CD14-positive monocyte (primary cell): ENCODE measurements around the gene VSX1. TPM values are rescaled to one million over a fixed set of nuclear protein-coding genes. Genes with fewer than 3 reads are reported as not detected.

ENCODE experiments used
- DNase-seq, 3 donors: peaks; one replicate each; pipeline ENCODE4 v3.0.0-alpha.2; 2011 to 2022
- H2AFZ ChIP-seq: 2 replicates; pipeline ENCODE4 v1.6.0; 2012; ENCODE audit warnings: mild to moderate bottlenecking, low read depth, low read length, inconsistent platforms; ENCODE audit not compliant: insufficient read depth, poor library complexity, severe bottlenecking
- H3K27ac ChIP-seq, 2 donors: 1 replicate in 1 of 2; 2 replicates in 1 of 2; pipeline ENCODE4 v1.5.1; 2012 to 2013; ENCODE audit warnings: low read length in 2 of 2, control low read depth in 1 of 2, inconsistent platforms in 1 of 2, low read depth in 1 of 2, mild to moderate bottlenecking in 1 of 2
- H3K27me3 ChIP-seq, 2 donors: one replicate each; pipeline versions ENCODE4 v1.6.0 to v1.6.1; 2011 to 2013; ENCODE audit warnings: low read length in 2 of 2; ENCODE audit not compliant: control insufficient read depth in 2 of 2, insufficient read depth in 2 of 2
- H3K36me3 ChIP-seq, 2 donors: replicated peaks in 1 of 2; 1 replicate in 1 of 2; 2 replicates in 1 of 2; pipeline versions ENCODE4 v1.5.1 to v1.6.1; 2012 to 2013; ENCODE audit warnings: low read length in 2 of 2, control low read depth in 1 of 2, inconsistent platforms in 1 of 2, mild to moderate bottlenecking in 1 of 2; ENCODE audit not compliant: insufficient read depth in 2 of 2, control insufficient read depth in 1 of 2
- H3K4me1 ChIP-seq, 2 donors: 1 replicate in 1 of 2; 2 replicates in 1 of 2; pipeline versions ENCODE4 v1.5.1 to v1.6.1; 2012 to 2013; ENCODE audit warnings: low read length in 2 of 2, control low read depth in 1 of 2, inconsistent platforms in 1 of 2, mild to moderate bottlenecking in 1 of 2, moderate library complexity in 1 of 2; ENCODE audit not compliant: insufficient read depth in 2 of 2, control insufficient read depth in 1 of 2
- H3K4me2 ChIP-seq: replicated peaks from 2 replicates; pipeline ENCODE3; 2012; ENCODE audit warnings: low read length, moderate library complexity, mild to moderate bottlenecking; ENCODE audit not compliant: poor library complexity, severe bottlenecking; ENCODE audit errors: extremely low read depth
- H3K4me3 ChIP-seq, 3 experiments: fragments of 200-600 bp in 1 of 3; sonication (generic) in 1 of 3; replicated peaks in 1 of 3; 1 replicate in 2 of 3; 2 replicates in 1 of 3; pipeline ENCODE4 v1.5.1; 2011 to 2013; ENCODE audit warnings: low read length in 3 of 3, mild to moderate bottlenecking in 3 of 3, control low read depth in 2 of 3, low read depth in 2 of 3, inconsistent platforms in 1 of 3, moderate library complexity in 1 of 3
- H3K79me2 ChIP-seq: 2 replicates; pipeline ENCODE4 v1.6.0; 2012; ENCODE audit warnings: mild to moderate bottlenecking, control low read depth, inconsistent platforms, low read length, moderate library complexity; ENCODE audit not compliant: insufficient read depth
- H3K9ac ChIP-seq: 2 replicates; pipeline ENCODE4 v1.6.0; 2017; ENCODE audit warnings: low read length, mild to moderate bottlenecking; ENCODE audit not compliant: insufficient read depth, poor library complexity, severe bottlenecking
- H3K9me3 ChIP-seq, 2 donors: replicated peaks in 1 of 2; 1 replicate in 1 of 2; 2 replicates in 1 of 2; pipeline versions ENCODE4 v1.5.1 to v1.6.1; 2012 to 2013; ENCODE audit warnings: low read length in 2 of 2, control low read depth in 1 of 2; ENCODE audit not compliant: control insufficient read depth in 1 of 2, insufficient read depth in 1 of 2
- H4K20me1 ChIP-seq: 2 replicates; pipeline ENCODE4 v1.6.0; 2012; ENCODE audit warnings: mild to moderate bottlenecking, low read length, control low read depth, moderate library complexity; ENCODE audit not compliant: insufficient read depth
- H3K27ac Mint-ChIP-seq, 7 donors: one replicate each; pipeline ENCODE4 v1.8.0; 2020; ENCODE audit warnings: mild to moderate bottlenecking in 7 of 7, mixed read lengths in 7 of 7, moderate library complexity in 6 of 7, inconsistent platforms in 2 of 7
- H3K27me3 Mint-ChIP-seq, 3 donors: one replicate each; pipeline ENCODE4 v1.8.0; 2021 to 2022; ENCODE audit warnings: low read depth in 3 of 3, mild to moderate bottlenecking in 3 of 3, mixed read lengths in 3 of 3, moderate library complexity in 3 of 3, inconsistent platforms in 1 of 3
- H3K36me3 Mint-ChIP-seq, 2 donors: one replicate each; pipeline ENCODE4 v1.8.0; 2020; ENCODE audit warnings: mixed read lengths in 2 of 2, inconsistent platforms in 1 of 2, mild to moderate bottlenecking in 1 of 2
- H3K4me1 Mint-ChIP-seq: one replicate; pipeline ENCODE4 v1.8.0; 2020; ENCODE audit warnings: mild to moderate bottlenecking, mixed read lengths
- H3K4me3 Mint-ChIP-seq, 2 donors: one replicate each; pipeline ENCODE4 v1.8.0; 2020; ENCODE audit warnings: mild to moderate bottlenecking in 2 of 2, mixed read lengths in 2 of 2, moderate library complexity in 1 of 2
- H3K9me3 Mint-ChIP-seq, 7 donors: one replicate each; pipeline ENCODE4 v1.8.0; 2020 to 2022; ENCODE audit warnings: mixed read lengths in 7 of 7, mild to moderate bottlenecking in 6 of 7, moderate library complexity in 6 of 7, inconsistent platforms in 2 of 7
- WGBS: methylation state at CpG from one replicate; pipeline ENCODE4 v1.1.5; 2013; ENCODE audit warnings: missing lambda C conversion rate; ENCODE audit not compliant: insufficient coverage; 5-methylcytosine and 5-hydroxymethylcytosine counted together
- intact Hi-C, 2 donors: fragments of 100-400 bp; cut with micrococcal nuclease; formaldehyde crosslinking; loops; one replicate each; pipeline versions ENCODE4 v1.15.0 to v1.15.1; 2023
- polyA plus RNA-seq, 3 donors: library from polyadenylated mRNA; depleted of rRNA in 1 of 3; unstranded in 2 of 3; stranded (reverse) in 1 of 3; fragments of 300-500 nt in 2 of 3; fragments of >200 nt in 1 of 3; fragmentation: Illumina TruSeq in 2 of 3; gene quantifications; 1 replicate in 2 of 3; 2 replicates in 1 of 3; pipeline ENCODE4 v1.2.3, GENCODE V29; 2012 to 2021
- TF ChIP-seq, protein P1 (sequence below): fragments of 200-600 bp; IDR thresholded peaks from one replicate; pipeline ENCODE4 v1.8.0; 2022; ENCODE audit warnings: antibody characterized with exemption, mild to moderate bottlenecking

Gene VSX1
- polyA plus RNA-seq, 3 donors: not detected

DNA sequence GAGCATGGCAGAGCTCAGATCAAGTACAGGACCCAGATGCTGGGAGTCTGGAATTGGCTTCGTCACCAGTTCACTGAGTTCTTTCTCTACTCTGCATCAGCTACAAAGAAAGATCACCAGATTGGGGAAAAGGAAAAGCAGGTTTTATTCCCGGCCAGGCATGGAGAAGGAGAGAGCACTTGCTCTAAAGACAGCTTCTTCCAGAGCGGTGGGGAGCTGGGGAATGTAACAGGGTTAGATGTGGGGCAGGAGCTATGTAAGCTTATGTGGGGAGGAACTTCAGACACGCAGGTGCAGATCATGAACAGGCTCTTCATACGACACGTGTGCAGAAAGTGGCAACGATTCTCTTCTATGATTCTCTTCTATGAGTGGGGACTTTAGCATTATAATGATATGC, 19.1 kb downstream of the VSX1 start:
- TF ChIP-seq, protein P1, sequence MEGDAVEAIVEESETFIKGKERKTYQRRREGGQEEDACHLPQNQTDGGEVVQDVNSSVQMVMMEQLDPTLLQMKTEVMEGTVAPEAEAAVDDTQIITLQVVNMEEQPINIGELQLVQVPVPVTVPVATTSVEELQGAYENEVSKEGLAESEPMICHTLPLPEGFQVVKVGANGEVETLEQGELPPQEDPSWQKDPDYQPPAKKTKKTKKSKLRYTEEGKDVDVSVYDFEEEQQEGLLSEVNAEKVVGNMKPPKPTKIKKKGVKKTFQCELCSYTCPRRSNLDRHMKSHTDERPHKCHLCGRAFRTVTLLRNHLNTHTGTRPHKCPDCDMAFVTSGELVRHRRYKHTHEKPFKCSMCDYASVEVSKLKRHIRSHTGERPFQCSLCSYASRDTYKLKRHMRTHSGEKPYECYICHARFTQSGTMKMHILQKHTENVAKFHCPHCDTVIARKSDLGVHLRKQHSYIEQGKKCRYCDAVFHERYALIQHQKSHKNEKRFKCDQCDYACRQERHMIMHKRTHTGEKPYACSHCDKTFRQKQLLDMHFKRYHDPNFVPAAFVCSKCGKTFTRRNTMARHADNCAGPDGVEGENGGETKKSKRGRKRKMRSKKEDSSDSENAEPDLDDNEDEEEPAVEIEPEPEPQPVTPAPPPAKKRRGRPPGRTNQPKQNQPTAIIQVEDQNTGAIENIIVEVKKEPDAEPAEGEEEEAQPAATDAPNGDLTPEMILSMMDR: no peak
- H3K9ac ChIP-seq: no peak overlapping the region
- H3K4me3 ChIP-seq: no peak overlapping the region
- H3K27me3 ChIP-seq: no peaks in the 10 kb centered on the region
- no peaks in the 10 kb centered on the region for H3K36me3 ChIP-seq
- Mint-ChIP-seq H3K4me3 (no peak overlapping the region), H3K4me1 (peaks cover 11% of the 10 kb centered on the region), H3K27ac (no peak overlapping the region), H3K36me3 (no peaks in the 10 kb centered on the region), H3K9me3 (peaks cover 0 to 2% (median 0%) of the 10 kb centered on the region in 7 donors), H3K27me3 (peaks cover 6 to 14% (median 11%) of the 10 kb centered on the region in 3 donors)
- peaks cover 9 to 10% of the 10 kb centered on the region in 2 donors for H3K4me1 ChIP-seq
- intact Hi-C loops: loop anchor here in 1 of 2 donors (10.0 kb wide), 1 partner anchor 132 kb away; the partner anchor contains the start of gene ENTPD6
- H4K20me1 ChIP-seq: no peaks in the 10 kb centered on the region
- H2AFZ ChIP-seq: no peak overlapping the region
- no peak overlapping the region for H3K4me2 ChIP-seq
- H3K27ac ChIP-seq: no peak overlapping the region
- no peak for DNase-seq
- no peaks in the 10 kb centered on the region for H3K79me2 ChIP-seq
- 93% methylated on average over 6 of the region's 7 CpGs for WGBS
- no peaks in the 10 kb centered on the region for H3K9me3 ChIP-seq

DNA sequence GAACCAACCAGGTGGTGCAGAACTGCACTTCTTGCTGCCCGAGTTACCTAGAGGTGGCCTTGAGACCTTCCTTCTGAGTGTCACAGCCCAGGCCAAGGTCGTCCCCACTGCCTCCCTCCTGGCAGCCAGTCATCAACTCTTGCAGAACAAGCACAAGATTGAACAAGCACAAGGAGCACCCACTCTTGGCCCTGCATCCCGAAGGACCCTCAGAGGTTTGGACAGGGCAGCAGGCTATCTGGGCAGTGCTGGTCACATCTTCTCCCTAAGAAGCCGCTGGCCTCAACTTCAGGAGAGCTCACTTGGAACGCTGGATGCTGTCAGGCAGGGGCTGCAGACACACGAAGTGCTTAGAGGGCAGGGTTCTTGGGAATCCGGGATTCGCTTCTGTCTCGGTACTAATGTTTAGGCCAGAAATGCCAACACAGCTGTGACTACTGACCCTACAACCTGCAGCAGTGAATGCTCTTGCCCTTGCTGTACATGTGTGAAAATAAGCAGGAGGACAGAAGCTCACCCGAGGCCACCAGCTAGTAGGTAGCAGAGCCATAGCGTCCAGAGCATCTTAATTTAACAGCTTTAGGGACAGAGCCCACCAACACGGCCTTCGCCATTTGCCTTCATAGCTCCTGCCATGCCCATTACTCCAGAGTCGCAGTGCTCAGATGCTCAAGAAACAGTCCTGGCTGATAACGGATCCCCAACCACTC, 20.0 kb downstream of the VSX1 start:
- no peak overlapping the region for H3K4me3 Mint-ChIP-seq
- no peaks in the 10 kb centered on the region for H4K20me1 ChIP-seq
- TF ChIP-seq, protein P1: no peak
- no peaks in the 10 kb centered on the region for H3K27me3 ChIP-seq
- H3K9me3 Mint-ChIP-seq: peaks cover 0 to 2% (median 0%) of the 10 kb centered on the region in 7 donors
- 94% methylated on average over 13 of the region's 15 CpGs for WGBS
- H3K4me3 ChIP-seq: no peak overlapping the region
- H2AFZ ChIP-seq: no peak overlapping the region
- H3K27ac Mint-ChIP-seq: no peak overlapping the region
- peaks cover under 1% of the 10 kb centered on the region for H3K79me2 ChIP-seq
- no peaks in the 10 kb centered on the region for H3K36me3 Mint-ChIP-seq
- intact Hi-C loops: loop anchor here in 1 of 2 donors (10.0 kb wide), 1 partner anchor 133 kb away; the partner anchor contains the start of gene ENTPD6
- no peak overlapping the region for H3K27ac ChIP-seq
- peaks cover 6 to 14% (median 11%) of the 10 kb centered on the region in 3 donors for H3K27me3 Mint-ChIP-seq
- H3K4me1 ChIP-seq: peaks cover 10 to 11% of the 10 kb centered on the region in 2 donors
- H3K4me1 Mint-ChIP-seq: peaks cover 11% of the 10 kb centered on the region
- no peak for DNase-seq
- H3K4me2 ChIP-seq: no peak overlapping the region
- H3K9ac ChIP-seq: no peak overlapping the region
- no peaks in the 10 kb centered on the region for H3K36me3 ChIP-seq
- H3K9me3 ChIP-seq: no peaks in the 10 kb centered on the region
